Glutamatergic neuron (in vitro differentiated cells): ENCODE measurements around the gene PRPF6. TPM values are rescaled to one million over a fixed set of nuclear protein-coding genes. Genes with fewer than 3 reads are reported as not detected.
"Not testable (repeated sequence)": the region's sequence is repeated elsewhere in the genome, so short reads cannot be mapped to it uniquely, and the experiment has no call there.

ENCODE experiments used
- DNase-seq: peaks from one replicate; pipeline ENCODE4 v3.0.0; 2022
- H3K27ac Mint-ChIP-seq: one replicate; pipeline ENCODE4 v1.8.0; 2020; ENCODE audit warnings: mild to moderate bottlenecking, mixed read lengths, inconsistent platforms; ENCODE audit not compliant: unreplicated experiment
- H3K27me3 Mint-ChIP-seq: one replicate; pipeline ENCODE4 v1.8.0; 2020; ENCODE audit warnings: mild to moderate bottlenecking, moderate library complexity, mixed read lengths, inconsistent platforms; ENCODE audit not compliant: unreplicated experiment
- H3K36me3 Mint-ChIP-seq: one replicate; pipeline ENCODE4 v1.8.0; 2020; ENCODE audit warnings: mild to moderate bottlenecking, mixed read lengths, inconsistent platforms; ENCODE audit not compliant: unreplicated experiment
- H3K4me1 Mint-ChIP-seq: one replicate; pipeline ENCODE4 v1.8.0; 2020; ENCODE audit warnings: mild to moderate bottlenecking, low read depth, mixed read lengths, inconsistent platforms; ENCODE audit not compliant: unreplicated experiment
- H3K4me3 Mint-ChIP-seq: one replicate; pipeline ENCODE4 v1.8.0; 2020; ENCODE audit warnings: mild to moderate bottlenecking, mixed read lengths, inconsistent platforms; ENCODE audit not compliant: unreplicated experiment
- H3K9me3 Mint-ChIP-seq: one replicate; pipeline ENCODE4 v1.8.0; 2020; ENCODE audit warnings: mild to moderate bottlenecking, moderate library complexity, mixed read lengths, inconsistent platforms; ENCODE audit not compliant: unreplicated experiment
- CTCF ChIP-seq: fragments of 200-600 bp; sonication (generic); IDR thresholded peaks from one replicate; pipeline ENCODE4 v1.5.0; 2021; ENCODE audit not compliant: partially characterized antibody, unreplicated experiment
- total RNA-seq: library from RNA; stranded (reverse); fragmentation: NEBNext Ultra II Directional; extraction: Animal tissue kit (Norgen Biotek cat#: 25700); gene quantifications from one replicate; pipeline ENCODE4 v1.2.1, GENCODE V29; 2021; ENCODE audit not compliant: unreplicated experiment

PRPF6 gene
- total RNA-seq, 1 donor from 2014 or later, result 60.9 TPM

- Mint-ChIP-seq H3K27me3 (peaks cover 14% of the 10 kb centered on the region), H3K4me3 (peak overlapping the region; percentile 73)
- TF ChIP-seq CTCF, result no peak
Observed at GRCh38 chr20:63972312-63973159, 8.4 kb upstream of the PRPF6 start.

GRCh38 chr20:63973160-63973479, 7.8 kb upstream of the PRPF6 start:
- H3K4me3 Mint-ChIP-seq, result peak overlapping the region; percentile 73
- TF ChIP-seq CTCF, result no peak
- peaks cover 7% of the 10 kb centered on the region for H3K9me3 Mint-ChIP-seq
- H3K4me1 Mint-ChIP-seq, result peaks cover 5% of the 10 kb centered on the region
- no peak overlapping the region for H3K27ac Mint-ChIP-seq
- H3K27me3 Mint-ChIP-seq, result peaks cover 16% of the 10 kb centered on the region
- H3K36me3 Mint-ChIP-seq, result no peaks in the 10 kb centered on the region
- no peak for DNase-seq

More at GRCh38 chr20:63972312-63973159, 8.4 kb upstream of the PRPF6 start:
- H3K9me3 Mint-ChIP-seq, result peaks cover 7% of the 10 kb centered on the region
- H3K4me1 Mint-ChIP-seq, result peaks cover 5% of the 10 kb centered on the region
- peak; percentile 12 for DNase-seq
- H3K27ac Mint-ChIP-seq, result no peak overlapping the region
- no peaks in the 10 kb centered on the region for H3K36me3 Mint-ChIP-seq

GRCh38 chr20:63973636-63974401, 7.1 kb upstream of the PRPF6 start:
- Mint-ChIP-seq H3K4me1 (peaks cover 5% of the 10 kb centered on the region), H3K27me3 (peaks cover 17% of the 10 kb centered on the region), H3K9me3 (peaks cover 7% of the 10 kb centered on the region), H3K4me3 (peak overlapping the region; percentile 73), H3K36me3 (no peaks in the 10 kb centered on the region), H3K27ac (no peak overlapping the region)
- peak; percentile 93 for DNase-seq
- TF ChIP-seq CTCF, result peak; percentile 98

GRCh38 chr20:63974402-63975200, 6.3 kb upstream of the PRPF6 start:
- TF ChIP-seq CTCF, result no peak
- H3K27ac Mint-ChIP-seq, result no peak overlapping the region
- DNase-seq, result no peak

GRCh38 chr20:63976511-63976910, 4.4 kb upstream of the PRPF6 start:
- H3K36me3 Mint-ChIP-seq, DNase-seq, H3K4me1 Mint-ChIP-seq, H3K9me3 Mint-ChIP-seq, H3K27ac Mint-ChIP-seq, H3K4me3 Mint-ChIP-seq: not testable (repeated sequence)
- peaks cover 19% of the 10 kb centered on the region for H3K27me3 Mint-ChIP-seq

More at GRCh38 chr20:63974402-63975200, 6.3 kb upstream of the PRPF6 start:
- H3K4me3 Mint-ChIP-seq, result no peak overlapping the region
- peaks cover 7% of the 10 kb centered on the region for H3K9me3 Mint-ChIP-seq
- H3K27me3 Mint-ChIP-seq, result peaks cover 14% of the 10 kb centered on the region
- peaks cover 5% of the 10 kb centered on the region for H3K4me1 Mint-ChIP-seq
- H3K36me3 Mint-ChIP-seq, result no peaks in the 10 kb centered on the region
